ENCODE data around the gene PARL.

The PARL gene

GRCh38 chr3:183854318-183855035 is 30.2 kb downstream of the PARL start:
- no peak for DNase-seq (ENCODE audit: low read depth, low spot score)

GRCh38 chr3:183845608-183846288 is 38.9 kb downstream of the PARL start:
- no peak for DNase-seq (ENCODE audit: low read depth, low spot score)

GRCh38 chr3:183845090-183845489 is 39.6 kb downstream of the PARL start:
- no peak for DNase-seq (ENCODE audit: low read depth, low spot score)

- DNase-seq (ENCODE audit: low read depth, low spot score): peak; percentile 32
Observed at GRCh38 chr3:183844606-183845005, 40.1 kb downstream of the PARL start.

- no peak for DNase-seq (ENCODE audit: low read depth, low spot score)
Observed at GRCh38 chr3:183839751-183840150, 44.9 kb downstream of the PARL start.

GRCh38 chr3:183837894-183838293 is 46.8 kb downstream of the PARL start:
- DNase-seq (ENCODE audit: low read depth, low spot score): no peak

GRCh38 chr3:183837390-183837789 is 47.3 kb downstream of the PARL start:
- DNase-seq (ENCODE audit: low read depth, low spot score): no peak

GRCh38 chr3:183833516-183833915 is 51.2 kb downstream of the PARL start:
- no peak for DNase-seq (ENCODE audit: low read depth, low spot score)

GRCh38 chr3:183830187-183830586 is 54.5 kb downstream of the PARL start:
- no peak for DNase-seq (ENCODE audit: low read depth, low spot score)

GRCh38 chr3:183829466-183829865 is 55.2 kb downstream of the PARL start:
- DNase-seq (ENCODE audit: low read depth, low spot score): no peak

- DNase-seq (ENCODE audit: low read depth, low spot score): no peak
Observed at GRCh38 chr3:183828538-183828870, 56.2 kb downstream of the PARL start.

- no peak for DNase-seq (ENCODE audit: low read depth, low spot score)
Observed at GRCh38 chr3:183827809-183828537, 56.7 kb downstream of the PARL start.

- no peak for DNase-seq (ENCODE audit: low read depth, low spot score)
Observed at GRCh38 chr3:183826448-183827250, 58.0 kb downstream of the PARL start.

- no peak for DNase-seq (ENCODE audit: low read depth, low spot score)
Observed at GRCh38 chr3:183825456-183826161, 59.1 kb downstream of the PARL start, which contains the start of gene MAP6D1. MAP6D1 (minus strand) TSS chr3:183825577; CDS start chr3:183825547, 30 bp downstream.

- no peak for DNase-seq (ENCODE audit: low read depth, low spot score)
Observed at GRCh38 chr3:183824761-183825455, 59.8 kb downstream of the PARL start.

- no peak for DNase-seq (ENCODE audit: low read depth, low spot score)
Observed at GRCh38 chr3:183823963-183824362, 60.7 kb downstream of the PARL start.

GRCh38 chr3:183822631-183823030 is 62.0 kb downstream of the PARL start:
- no peak for DNase-seq (ENCODE audit: low read depth, low spot score)

- no peak for DNase-seq (ENCODE audit: low read depth, low spot score)
Observed at GRCh38 chr3:183819831-183820230, 64.8 kb downstream of the PARL start.

- DNase-seq (ENCODE audit: low read depth, low spot score): no peak
Observed at GRCh38 chr3:183818706-183819624, 65.7 kb downstream of the PARL start.
